Left ventricle myocardium superior (tissue), 1 donor: ENCODE data around the gene C12orf56. TPM values are rescaled to one million over a fixed set of nuclear protein-coding genes. Genes with fewer than 3 reads are reported as not detected.
"Not testable (repeated sequence)": the region's sequence is repeated elsewhere in the genome, so short reads cannot be mapped to it uniquely, and the experiment has no call there.

Experiments used
- ATAC-seq: fragments of 200-7000 bp; cut with Tn5 transposase; one replicate; pipeline ENCODE4 v1.9.1; 2020; ENCODE audit warnings: mild to moderate bottlenecking, moderate library complexity
- DNase-seq: peaks from one replicate; pipeline ENCODE4 v3.0.0-alpha.2; 2020
- intact Hi-C: fragments of 100-400 bp; cut with micrococcal nuclease; formaldehyde crosslinking; loops from one replicate; pipeline ENCODE4 v1.11.0; 2022
- total RNA-seq: library from RNA; stranded (reverse); fragmentation: NEBNext Ultra II Directional; extraction: Animal tissue kit (Norgen Biotek cat#: 25700); gene quantifications from one replicate; pipeline ENCODE4 v1.2.1, GENCODE V29; 2021
- donor health status: DM: no; HTN: yes; CAD: no; lungs with severe emphysema.

The C12orf56 gene
- total RNA-seq, 1 donor from 2014 or later = not detected

GRCh38 chr12:64389154-64389553 lies 1.4 kb downstream of the C12orf56 start:
- intact Hi-C loops = no loop called here
- DNase-seq (no peak), ATAC-seq (no peak)

- ATAC-seq = no peak
- no peak for DNase-seq
- intact Hi-C loops = no loop called here
Measured at GRCh38 chr12:64387197-64387816, 3.3 kb downstream of the C12orf56 start.

DNA sequence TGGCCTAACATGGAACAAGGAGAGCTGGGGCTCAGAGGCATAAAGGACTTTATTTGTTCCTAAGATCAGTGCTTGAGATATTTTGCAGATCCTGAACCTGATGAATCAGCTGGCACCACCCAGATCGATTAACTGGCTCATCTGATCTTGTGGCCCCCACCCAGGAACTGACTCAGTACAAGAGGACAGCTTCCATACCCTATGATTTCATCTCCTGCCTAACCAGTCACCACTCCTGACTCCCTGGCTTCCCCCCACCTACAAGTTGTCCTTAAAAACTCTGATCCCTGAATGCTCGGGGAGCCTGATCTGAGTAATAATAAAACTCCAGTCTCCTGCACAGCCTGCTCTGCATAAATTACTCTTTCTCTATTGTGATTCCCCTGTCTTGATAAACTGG lies 5.1 kb downstream of the C12orf56 start:
- no peak for DNase-seq
- ATAC-seq = no peak
- intact Hi-C loops = no loop called here

- DNase-seq = no peak
- intact Hi-C loops = no loop called here
Measured at GRCh38 chr12:64385019-64385418, 5.5 kb downstream of the C12orf56 start.

GRCh38 chr12:64383675-64384074 lies 6.9 kb downstream of the C12orf56 start:
- no peak for ATAC-seq
- intact Hi-C loops = no loop called here
- DNase-seq = no peak

More at GRCh38 chr12:64385019-64385418, 5.5 kb downstream of the C12orf56 start:
- ATAC-seq = no peak

GRCh38 chr12:64362721-64363305 lies 27.7 kb downstream of the C12orf56 start:
- DNase-seq (no peak), ATAC-seq (no peak)
- intact Hi-C loops = no loop called here

DNA sequence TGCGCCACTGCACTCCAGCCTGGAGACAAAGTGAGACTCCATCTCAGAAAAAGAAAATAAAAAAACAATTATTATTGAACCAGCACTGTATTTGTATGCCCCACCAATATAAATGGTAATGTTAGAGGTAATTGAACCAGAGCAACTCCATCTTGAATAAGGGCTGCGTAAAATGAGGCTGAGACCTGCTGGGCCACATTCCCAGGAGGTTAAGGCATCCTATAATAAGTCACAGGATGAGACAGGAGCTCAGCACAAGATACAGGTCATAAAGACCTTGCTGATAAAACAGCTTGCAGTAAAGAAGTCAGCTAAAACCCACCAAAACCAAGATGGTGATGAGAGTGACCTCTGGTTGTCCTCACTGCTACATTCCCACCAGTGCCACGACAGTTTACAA lies 29.4 kb downstream of the C12orf56 start:
- intact Hi-C loops, DNase-seq, ATAC-seq: not testable (repeated sequence)

GRCh38 chr12:64356209-64356608 lies 34.3 kb downstream of the C12orf56 start:
- DNase-seq, intact Hi-C loops, ATAC-seq: not testable (repeated sequence)

- ATAC-seq (no peak), DNase-seq (no peak)
- intact Hi-C loops = no loop called here
Measured at GRCh38 chr12:64352181-64352580, 38.4 kb downstream of the C12orf56 start.

DNA sequence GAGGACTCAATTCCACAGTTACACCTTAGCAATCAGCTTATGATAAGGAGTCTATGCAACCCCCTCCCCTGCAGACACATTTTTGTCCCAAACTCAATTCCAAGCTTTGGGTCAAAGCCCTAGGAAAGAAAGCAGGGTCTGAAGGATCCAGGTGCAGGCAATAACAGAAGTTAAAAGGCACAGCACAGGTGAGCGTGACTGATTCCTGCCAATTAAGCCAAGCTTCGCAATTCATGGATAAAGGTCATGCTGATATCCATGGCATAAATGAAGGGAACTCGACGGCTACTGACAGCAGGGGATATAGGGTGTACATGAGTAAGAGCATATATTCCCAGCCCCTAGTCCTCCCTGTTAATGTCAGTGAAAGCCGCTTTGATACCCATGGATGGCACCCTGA lies 39.3 kb downstream of the C12orf56 start:
- ATAC-seq (no peak), DNase-seq (no peak)
- intact Hi-C loops = no loop called here

GRCh38 chr12:64347630-64348029 lies 42.9 kb downstream of the C12orf56 start:
- intact Hi-C loops = no loop called here
- DNase-seq (no peak), ATAC-seq (no peak)

DNA sequence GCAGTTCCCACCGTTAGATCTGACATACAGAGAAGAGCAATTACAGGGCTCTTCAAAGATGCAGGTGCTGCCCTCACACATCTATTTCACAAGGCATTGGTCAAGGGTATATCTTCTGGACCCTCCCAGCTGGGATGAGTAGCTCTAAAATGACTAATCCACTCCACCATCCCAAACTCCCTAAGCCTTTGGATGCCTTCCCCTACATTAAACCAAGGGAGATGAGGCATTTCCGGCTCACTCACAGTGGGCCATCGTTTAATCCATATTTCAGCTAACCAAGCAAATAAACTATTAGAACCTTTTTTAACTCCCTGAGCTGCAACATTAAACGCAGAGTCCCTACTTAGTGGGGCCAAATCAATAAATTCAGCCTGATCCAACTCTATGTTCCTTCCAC lies 45.9 kb downstream of the C12orf56 start:
- intact Hi-C loops, DNase-seq, ATAC-seq: not testable (repeated sequence)

DNA sequence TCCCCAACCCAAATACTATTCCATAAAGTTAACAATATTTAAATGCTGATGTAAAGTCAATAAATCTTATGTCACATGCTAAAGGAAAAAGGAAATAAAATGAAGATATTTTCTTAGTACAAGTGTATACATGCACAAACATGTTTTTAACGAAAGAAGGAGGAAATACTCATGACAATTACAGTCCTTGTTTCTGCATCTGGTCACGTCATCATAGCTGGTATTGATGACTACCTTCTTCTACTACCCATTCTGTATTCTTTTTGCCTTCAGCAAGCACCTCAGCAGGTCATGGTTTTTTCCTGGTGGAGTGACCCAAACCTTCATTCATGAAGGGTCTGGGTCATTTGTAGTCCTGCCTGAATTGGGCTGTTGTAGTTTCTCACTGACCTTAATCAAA lies 50.0 kb downstream of the C12orf56 start:
- intact Hi-C loops, DNase-seq, ATAC-seq: not testable (repeated sequence)

GRCh38 chr12:64335886-64336466 lies 54.6 kb downstream of the C12orf56 start:
- no peak for ATAC-seq
- intact Hi-C loops = no loop called here

DNA sequence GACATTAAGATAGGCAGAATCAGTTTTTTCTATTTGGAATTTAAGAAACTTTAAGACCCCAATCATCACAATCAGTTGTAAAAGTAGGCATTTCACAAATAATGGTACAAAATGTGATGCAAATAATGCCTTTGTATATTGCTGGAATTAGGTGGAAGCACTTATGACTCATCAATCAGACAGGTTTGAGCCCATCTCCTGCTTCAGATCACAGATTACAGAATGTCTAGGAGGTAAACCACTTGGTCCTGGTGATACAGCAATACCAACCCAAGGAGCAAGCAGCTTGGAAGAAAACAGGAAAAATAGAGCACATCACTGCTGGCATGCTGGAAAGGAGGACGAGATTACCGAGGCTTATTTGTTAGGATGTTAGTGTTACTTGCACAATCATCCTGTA lies 57.6 kb downstream of the C12orf56 start:
- intact Hi-C loops = no loop called here
- ATAC-seq = no peak
- DNase-seq = no peak

More at GRCh38 chr12:64335886-64336466, 54.6 kb downstream of the C12orf56 start:
- DNase-seq = no peak

- ATAC-seq (no peak), DNase-seq (no peak)
- intact Hi-C loops = no loop called here
Measured at GRCh38 chr12:64332296-64332695, 58.3 kb downstream of the C12orf56 start.

GRCh38 chr12:64329031-64329710 lies 61.4 kb downstream of the C12orf56 start:
- DNase-seq, intact Hi-C loops, ATAC-seq: not testable (repeated sequence)

DNA sequence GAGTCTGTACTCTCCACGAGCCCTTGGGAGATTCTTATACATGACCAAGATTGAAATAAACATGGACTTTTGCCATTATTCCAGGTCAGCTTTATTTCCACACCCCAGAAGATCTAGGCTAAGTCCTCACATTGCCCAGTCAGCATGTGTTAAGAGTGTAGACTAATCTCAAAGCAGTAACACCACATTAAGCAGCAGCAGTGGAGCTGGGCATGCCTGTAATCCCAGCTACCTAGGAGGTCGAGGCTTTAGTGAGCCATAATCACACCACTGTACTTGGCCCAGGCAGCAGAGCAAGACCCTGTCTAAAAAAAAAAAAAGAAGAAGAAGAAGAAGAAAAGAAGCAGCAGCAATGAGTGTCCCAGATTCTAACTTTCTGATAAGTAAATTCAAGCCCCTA lies 65.5 kb downstream of the C12orf56 start:
- DNase-seq = no peak
- intact Hi-C loops = no loop called here
- no peak for ATAC-seq

- intact Hi-C loops = no loop called here
- DNase-seq (no peak), ATAC-seq (no peak)
Measured at GRCh38 chr12:64323476-64324225, 66.9 kb downstream of the C12orf56 start.
